Renal pelvis (tissue), 4 donors: ENCODE measurements around the gene MYO10. TPM values are rescaled to one million over a fixed set of nuclear protein-coding genes. Genes with fewer than 3 reads are reported as not detected.
"Not testable (repeated sequence)": the region's sequence is repeated elsewhere in the genome, so short reads cannot be mapped to it uniquely, and the experiment has no call there.

ENCODE experiments used
- DNase-seq: peaks from one replicate; pipeline ENCODE4 v3.0.0-alpha.2; 2013
- polyA plus RNA-seq, 3 donors: library from polyadenylated mRNA; unstranded; fragments of 120-200 nt; gene quantifications; one replicate each; pipeline ENCODE4 v1.2.1, GENCODE V29; 2013; ENCODE audit not compliant: insufficient read length in 3 of 3

MYO10 gene
- polyA plus RNA-seq, 3 donors, result 38.8 to 50.8 (median 41.7) TPM

DNA sequence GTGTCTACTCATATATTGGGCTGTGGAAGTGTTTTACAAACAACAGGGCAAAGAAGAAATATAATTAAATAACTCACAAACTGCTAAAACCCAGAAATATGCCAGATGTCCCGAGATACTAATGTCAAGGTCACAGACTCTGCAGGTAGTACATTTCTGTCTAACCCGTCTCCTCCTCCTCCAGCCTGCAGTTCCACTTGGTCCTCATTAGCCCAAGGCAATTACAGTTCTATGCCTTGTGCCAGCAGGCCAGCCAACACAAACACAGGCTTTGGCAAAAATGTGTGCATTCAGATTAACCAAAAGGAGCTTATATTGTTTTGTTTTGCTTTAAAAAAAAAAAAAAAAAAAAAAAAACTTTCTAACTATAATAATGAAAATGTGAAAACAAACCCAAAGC, 148.8 kb downstream of the MYO10 start:
- no peak for DNase-seq

DNA sequence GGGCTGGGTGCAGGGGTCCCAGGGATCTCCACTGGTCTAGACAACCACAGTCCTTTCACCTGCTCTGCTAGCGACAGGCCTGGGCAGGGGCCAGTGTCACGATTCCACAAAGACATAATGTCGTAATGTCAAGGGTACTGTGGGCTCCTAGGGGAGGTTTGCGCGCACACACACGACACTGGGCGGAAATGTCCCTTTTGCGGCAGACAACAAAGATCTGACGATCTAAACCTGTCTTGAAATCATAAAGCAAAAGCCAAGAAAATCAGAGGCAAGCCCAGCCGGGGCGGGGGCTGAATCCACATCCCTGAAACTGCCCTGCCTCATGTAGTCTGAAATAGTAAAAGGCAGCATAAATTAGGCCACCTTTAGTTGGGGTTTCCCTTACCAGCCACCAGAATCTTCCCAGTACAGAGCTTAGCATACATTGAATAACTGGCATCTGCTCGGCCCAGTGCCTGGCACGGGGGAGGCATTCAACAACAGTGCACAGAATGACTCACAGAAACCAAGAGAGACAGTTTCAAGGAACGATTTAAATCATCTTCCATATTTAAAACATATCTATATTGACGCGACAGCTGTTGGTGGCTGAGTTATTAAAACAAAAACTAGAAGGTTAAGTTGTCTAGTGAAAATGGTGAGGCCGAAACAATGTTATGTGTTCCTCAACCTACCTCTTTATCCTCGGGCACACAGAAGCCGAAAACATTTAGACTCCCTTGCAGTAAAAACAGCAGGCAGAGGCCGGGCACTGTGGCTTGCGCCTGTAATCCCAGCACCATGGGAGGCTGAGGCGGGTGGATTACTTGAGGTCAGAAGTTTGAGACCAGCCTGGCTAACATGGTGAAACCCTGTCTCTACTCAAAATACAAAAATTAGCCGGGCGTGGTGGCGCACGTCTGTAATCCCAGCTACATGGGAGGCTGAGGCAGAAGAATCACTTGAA, 151.0 kb downstream of the MYO10 start:
- no peak for DNase-seq

DNA sequence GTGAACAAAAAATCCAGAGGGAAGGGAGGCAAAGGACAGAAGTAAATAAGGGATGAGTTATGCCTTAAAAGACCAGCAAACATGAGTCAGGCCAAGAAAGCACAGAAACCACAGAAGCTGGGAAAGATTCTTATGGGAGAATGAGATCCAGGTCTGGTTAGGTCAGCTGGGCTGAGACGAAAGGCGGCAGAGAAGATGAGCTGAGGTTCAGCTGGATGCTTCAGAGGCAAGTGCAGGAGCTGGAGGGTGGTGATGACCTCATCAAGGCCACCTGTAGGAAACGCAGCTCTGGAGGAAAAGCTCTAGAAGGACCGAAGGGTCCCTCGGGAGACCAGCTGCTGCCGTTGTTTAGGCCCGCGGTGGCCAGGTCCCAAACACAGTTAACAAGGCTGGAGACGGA, 152.0 kb downstream of the MYO10 start:
- no peak for DNase-seq

DNA sequence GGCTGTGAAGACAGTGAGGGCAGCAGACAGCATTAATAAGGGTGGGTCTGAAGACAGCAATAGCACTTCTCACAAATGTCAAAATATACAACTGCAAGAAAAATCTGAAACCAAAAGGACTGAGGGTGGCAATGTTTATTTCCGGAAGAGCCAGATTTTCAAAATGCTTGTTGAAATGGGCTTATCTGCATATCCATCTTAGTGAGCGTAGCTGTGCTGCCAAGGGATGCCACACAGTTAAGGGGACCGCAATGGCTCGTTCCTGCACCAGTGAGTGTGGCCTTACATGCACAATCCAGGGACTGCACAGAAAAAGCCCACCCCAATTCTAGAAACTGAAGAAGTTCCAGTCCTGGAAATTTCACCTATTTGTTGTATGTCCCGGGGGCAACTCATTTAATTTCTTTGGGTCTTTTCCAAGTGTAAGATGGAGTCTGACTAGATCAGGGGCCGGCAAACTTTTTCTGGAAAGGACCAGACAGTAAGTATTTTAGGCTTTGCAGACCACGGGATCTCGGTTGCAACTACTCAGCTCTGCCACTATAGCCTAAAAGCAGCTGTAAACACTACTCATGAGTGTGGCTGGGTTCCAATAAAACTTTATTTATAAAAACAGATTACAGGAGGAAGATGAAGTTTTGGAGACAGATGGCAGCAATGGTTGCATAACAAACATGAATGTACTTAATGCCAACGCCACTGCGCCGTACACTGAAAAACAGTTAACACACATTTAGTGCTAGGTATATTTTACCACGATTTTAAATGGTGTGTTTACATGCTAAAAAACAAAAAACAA, 154.1 kb downstream of the MYO10 start:
- DNase-seq, result no peak

DNA sequence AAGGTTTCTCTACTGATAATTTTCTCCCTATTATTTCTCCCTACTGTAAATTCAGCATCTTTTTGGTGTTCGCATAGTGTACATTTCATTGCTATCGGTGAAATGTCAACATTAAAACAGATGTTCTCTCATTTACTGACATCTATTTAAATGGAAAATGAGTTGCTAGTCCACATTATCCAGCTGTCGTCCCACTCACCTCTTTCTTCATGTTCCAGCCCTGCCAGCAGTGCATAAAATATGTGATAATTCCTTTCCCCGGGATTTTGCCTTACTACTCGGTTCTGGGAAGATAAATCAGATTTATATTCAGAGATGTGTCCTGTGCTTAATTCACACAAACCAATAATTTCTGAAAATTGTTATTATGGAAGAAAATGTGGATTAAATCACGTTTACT, 155.8 kb downstream of the MYO10 start:
- no peak for DNase-seq

DNA sequence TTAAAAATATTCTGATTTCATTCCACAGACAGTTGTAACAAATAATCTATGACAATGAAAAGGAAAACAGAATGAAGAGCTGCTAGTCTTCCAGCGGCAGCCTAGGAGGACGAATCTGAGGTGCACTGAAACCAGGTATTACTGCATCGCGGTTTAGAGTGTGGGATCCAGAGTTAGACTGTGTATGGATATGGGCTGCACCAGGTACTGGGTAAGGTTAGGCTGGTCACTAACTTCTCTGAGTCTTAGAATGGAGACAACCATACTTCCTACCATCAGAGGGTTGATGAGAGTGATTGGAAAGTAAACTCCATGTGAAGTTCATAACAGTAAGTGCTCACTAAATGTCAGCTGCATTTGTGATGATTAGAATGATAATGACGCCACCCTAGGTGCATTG, 158.7 kb downstream of the MYO10 start:
- no peak for DNase-seq

DNA sequence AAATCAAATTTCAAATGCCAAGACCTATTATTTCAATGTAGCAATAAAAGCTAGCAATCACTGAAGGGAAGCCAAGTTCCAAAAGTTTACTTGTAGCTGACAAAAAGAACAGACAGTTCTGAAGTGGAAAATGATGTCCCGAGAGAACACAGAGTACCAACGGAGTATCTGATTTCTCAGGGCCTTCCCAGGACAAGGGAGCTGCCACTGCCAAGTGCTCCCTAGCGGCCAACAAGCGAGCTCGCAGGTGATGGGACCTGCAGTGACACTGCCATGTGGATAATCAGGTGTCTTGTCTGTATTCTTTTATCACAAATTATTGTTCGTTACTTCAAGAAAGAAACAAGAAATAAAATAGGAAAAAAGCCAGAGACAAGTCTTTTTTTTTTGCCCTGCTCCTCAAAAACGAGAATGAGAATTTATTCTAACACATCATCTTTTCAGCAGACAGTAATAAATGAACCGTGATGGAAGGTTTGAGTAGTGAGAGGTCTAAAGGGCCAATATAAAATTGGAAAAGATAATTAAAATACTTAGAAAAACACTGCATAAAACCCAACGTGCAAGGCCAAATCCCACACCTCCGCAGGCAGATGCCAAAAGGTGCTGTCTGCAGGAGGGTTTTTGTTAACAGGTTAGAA, 159.4 kb downstream of the MYO10 start:
- no peak for DNase-seq

DNA sequence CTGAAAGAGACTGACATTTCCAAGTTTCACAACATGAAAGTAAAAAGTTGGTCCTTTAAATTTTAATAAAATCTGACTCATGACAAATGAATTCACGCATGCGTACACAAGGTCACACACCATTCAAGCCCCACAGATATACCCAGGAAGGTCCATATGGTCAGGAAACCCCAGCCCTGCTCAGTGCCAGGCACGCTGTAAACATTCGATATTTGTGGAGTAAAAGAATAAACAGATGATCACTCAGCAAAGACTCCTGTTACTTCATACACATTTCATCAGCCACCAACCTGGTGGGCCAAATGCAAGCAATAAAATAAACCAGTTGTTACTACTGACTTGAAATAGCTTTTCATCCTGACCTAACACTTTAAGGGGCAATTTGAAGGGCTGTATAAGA, 161.3 kb downstream of the MYO10 start:
- no peak for DNase-seq

DNA sequence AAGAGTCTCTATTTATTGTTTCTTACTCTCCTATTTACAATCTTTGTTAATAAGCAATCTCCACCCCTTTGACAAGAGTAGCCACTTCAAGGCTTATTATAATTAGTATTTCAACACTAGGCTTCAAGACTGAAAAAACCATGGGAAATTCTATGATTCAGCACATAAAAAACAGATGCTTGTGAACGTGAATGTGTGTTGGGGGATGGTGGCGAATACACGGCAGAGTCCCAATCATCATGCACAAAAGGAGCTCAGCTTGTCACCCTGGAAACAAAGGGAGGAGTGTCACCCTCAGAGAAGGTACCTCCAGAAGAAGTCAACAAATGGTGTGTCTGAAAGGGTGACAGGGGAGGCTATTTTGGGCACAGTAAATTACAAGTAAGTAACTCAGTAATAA, 162.1 kb downstream of the MYO10 start:
- no peak for DNase-seq

DNA sequence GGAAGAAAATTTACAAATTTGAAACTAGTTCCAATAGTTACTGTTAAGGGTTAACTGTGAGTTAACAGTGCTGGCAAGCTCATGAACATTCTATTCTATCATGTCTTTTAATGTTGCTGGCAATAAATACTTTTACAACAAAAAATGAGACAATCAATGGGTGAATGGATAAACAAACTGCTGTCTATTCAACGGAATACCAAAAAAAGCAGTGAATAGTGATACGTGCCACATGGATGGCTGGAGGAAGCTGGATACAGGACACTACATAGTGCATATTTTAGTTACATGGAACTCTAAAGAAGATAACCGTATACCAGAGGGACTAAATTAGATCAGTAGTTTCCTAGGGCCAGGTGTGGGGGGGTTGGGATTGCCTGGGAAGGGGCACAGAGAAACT, 163.5 kb downstream of the MYO10 start:
- DNase-seq, result no peak

DNA sequence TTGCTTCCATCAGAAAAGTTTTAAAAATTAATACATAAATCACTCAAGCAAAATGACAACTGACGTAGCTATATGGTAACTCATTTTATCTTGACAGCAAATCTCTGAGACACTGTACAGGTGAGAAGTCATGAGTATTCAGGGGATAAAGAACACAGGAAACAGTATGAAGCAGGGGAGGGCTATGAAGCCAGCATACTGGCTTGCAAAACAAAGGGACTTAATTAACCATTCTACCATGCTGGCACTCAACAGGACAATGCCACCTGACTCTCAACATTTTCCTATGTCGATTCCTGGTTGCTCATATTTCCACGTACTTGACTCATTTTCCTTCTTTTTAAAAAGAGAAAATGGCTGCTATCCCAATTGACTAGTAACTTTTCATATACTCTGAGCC, 167.9 kb downstream of the MYO10 start:
- no peak for DNase-seq

DNA sequence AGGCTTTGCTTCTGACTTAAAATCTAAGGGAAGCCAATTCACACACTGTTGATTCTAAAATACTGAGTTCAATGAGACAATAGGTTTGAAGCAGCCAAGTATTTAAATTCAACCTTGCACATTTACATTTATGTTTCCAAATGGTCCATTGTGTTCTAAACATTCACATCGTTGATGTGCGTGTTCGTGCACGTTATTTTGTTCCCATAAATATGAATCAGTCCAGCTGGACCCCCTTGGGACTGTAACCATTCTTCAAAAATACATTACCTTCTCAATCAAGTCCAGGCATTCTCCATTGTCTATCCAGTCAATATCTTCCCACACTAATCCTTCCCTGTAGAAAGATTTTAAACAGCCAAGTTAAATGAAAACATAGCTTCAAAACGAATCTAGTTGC, 172.9 kb downstream of the MYO10 start:
- no peak for DNase-seq

DNA sequence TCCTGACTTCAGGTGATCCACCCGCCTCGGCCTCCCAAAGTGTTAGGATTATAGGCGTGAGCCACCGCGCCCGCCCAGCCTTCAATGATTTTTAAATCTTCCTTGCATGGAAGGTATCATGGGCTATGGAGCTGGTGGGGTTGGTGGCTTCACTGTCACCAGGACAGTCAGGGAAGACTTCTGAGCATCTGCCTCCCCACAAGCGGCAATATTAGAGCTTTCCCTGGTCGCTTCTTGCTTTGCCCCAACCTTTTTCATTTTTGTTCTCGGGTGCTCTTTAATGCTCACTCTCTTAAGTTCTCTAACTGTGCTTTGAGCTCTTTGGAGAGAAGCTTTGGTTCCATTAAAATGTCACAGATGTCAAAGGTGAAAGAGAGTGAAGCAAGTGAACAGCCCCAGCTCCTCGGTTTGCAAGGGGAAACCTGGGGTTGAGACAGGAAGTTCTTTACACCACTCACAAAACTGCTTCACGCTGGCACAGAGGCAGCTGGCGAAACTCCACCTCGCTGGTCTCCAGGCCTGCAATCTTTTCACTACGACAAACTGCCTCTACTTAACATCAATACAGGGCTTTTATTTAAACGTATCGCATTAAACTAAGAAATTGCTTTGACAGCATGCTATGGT, 176.8 kb downstream of the MYO10 start:
- no peak for DNase-seq

DNA sequence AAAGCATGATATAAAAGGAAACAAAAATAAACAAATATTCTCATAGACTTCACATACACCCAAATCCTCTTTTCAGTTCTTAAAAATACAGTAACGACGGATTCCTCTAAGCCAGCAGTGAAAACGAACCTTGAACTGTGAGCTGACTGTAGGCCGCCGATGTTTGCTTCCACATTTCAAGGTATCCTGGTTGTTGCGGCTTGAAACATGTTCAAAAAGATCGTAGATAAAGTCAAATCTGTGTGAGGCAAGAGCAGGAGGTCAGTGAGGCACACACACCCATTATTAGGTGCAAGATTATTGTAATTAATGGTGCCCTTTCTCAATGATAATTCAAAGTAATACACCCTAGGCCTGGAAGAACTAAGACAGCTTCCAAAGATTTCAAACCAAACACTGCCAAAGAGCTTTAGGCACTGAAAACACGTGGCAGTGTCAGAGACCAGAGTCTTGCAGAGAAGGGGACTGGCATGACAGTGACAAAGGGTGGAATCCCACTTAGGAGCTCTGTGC, 178.0 kb downstream of the MYO10 start:
- DNase-seq, result no peak

DNA sequence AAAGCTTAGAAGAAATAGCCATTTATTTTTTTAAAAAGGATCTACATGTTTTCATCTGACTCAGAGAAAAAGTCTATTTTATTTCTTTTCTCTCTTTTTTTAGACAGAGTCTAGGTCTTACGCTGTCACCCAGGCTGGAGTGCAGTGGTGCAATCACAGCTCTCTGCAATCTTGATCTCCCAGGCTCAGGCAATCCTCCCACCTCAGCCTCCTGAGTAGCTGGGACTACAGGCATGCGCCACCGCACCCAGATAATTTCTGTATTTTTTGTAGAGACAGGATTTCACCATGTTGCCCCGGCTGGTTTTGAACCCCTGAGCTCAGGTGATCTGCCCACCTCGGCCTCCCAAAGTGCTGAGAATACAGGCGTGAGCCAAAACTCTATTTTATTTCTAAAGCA, 178.5 kb downstream of the MYO10 start:
- not testable (repeated sequence) for DNase-seq

DNA sequence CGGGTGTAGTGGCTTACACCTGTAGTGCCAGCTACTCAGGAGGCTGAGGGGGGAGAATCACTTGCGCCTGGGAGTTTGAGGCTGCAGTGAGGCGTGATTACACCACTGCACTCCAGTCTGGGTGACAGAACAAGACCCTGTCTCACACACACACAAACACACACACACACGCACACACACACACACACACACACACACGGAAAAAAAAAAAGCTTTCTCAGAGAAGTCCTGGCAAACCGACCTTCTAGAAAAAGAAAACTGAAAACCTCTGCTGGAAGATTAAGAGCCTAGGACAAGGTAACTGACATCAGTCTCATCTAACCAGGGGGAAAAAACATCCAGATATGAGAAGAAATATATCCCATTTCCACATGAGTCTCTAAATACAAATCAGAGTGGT, 178.9 kb downstream of the MYO10 start:
- no peak for DNase-seq

DNA sequence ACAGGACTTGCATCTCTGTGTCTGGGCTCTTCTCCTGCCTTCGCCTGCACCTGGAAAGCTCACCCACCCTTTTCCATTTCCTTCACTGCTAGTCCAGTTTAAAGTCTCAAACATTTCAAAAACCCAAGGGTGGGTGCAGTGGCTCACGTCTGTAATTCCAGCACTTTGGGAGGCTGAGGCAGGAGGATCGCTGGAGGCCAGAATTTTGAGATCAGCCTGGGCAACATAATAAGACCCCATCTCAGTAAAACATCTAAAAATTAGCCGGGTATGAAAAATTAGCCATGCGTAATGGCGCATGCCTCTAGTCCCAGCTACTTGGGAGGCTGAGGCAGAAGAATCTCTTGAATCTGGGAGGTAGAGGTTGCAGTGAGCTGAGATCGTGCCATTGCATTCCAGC, 179.4 kb downstream of the MYO10 start:
- DNase-seq, result no peak

DNA sequence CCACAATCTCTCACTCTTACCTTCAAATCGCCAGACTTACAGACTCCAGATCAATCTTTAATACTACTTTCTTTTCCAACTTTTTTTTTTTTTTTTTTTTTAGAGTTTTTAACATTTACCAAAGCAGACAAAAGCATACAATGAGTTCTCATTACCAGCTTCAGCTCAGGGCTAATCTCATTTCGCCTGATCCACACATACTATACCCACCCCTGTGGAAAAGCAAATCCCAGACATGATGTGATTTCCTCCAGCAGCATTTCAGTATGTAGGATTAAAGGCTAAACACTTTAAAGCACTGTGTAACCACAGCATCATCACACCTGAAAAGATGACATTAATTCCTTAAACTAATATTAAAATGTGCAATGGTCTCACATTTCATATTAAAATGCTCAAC, 180.4 kb downstream of the MYO10 start:
- DNase-seq, result no peak

DNA sequence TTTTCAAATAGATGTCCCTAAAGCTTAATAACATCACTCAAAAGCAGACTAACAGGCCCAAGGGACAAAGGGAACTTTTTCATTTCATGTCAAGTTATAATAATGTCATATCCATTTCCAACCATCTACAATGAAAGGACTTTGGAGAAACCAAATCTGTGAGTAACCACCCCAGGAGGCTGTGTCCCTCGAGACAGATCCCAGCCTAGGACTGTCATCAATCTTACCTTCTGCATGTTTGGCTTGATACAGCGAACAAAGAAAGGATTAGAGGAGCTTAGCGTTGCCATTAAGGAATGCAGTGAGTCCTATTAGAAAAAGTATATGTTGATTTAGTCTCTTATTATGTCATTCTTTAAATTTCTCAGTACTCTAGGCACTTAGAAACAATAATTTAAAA, 181.5 kb downstream of the MYO10 start:
- no peak for DNase-seq

DNA sequence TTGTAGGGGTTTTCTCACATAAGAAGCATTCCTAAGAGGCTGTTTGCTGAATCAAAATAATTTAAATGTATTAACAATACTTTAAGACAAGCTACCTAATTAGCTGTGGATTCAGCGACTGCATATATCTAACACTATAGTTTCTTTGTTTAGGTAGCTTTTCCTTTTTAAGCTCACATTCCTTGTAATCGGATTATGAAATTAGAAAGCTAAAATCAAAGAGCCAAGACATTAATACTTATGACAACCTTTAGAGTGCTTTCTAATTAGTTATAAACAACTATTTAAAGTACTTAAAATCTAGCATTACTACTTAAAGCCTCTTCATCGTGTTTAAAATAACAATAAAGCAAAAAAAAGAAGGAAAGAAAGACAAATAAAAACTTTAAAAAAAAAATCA, 182.0 kb downstream of the MYO10 start:
- no peak for DNase-seq

DNA sequence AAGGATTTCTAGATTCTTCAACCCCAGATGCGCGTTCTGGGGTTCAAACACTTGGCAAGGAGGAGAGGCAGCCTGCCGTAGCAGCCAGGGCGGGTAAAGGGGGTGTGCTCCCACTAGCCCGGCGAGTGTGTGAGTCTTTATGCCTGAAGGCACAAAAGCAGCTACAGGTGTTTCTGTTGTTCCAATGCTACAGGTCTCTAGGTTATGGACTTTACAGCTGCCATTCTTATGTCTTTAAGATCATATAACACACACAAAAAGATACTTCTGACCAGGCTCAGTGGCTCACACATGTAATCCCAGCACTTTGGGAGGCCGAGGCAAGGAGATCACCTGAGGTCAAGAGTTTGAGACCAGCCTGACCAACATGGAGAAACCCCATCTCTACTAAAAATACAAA, 185.6 kb downstream of the MYO10 start:
- no peak for DNase-seq

DNA sequence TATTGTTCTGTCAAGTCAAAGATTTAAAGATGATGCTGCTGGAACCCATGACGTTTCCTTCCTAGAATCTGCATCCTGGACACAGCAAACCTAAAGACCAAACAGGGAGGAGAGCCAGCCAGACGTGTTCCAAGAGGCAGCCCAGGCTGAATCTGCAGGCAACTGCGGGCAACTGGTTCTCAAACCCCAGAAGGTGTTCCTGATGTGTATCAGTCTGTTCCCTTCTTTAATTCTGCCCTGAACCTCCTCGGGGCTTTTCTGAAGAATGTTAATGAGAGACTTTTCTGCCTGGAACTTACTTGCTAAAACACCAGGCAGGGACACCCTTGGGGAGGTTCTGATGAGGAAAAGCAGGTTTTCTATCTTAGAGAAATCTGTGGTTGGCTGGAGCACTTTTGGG, 186.5 kb downstream of the MYO10 start:
- DNase-seq, result no peak
